Adrenal gland (tissue), 12 donors: Measurements from ENCODE around the gene GNG2. TPM values are rescaled to one million over a fixed set of nuclear protein-coding genes. Genes with fewer than 3 reads are reported as not detected.

ENCODE experiments used
- DNase-seq, 7 donors: peaks; one replicate each; pipeline ENCODE4 v3.0.0-alpha.2; 2019 to 2020
- H3K27ac ChIP-seq, 5 donors: fragments of 200-600 bp; sonication (generic) in 4 of 5; 1 replicate in 3 of 5; 2 replicates in 2 of 5; pipeline versions ENCODE4 v1.5.1 to v1.8.0; 2016 to 2020; ENCODE audit warnings: mild to moderate bottlenecking in 1 of 5
- H3K27me3 ChIP-seq: fragments of 200-600 bp; 2 replicates; pipeline ENCODE4 v1.8.0; 2021
- H3K36me3 ChIP-seq, 2 donors: fragments of 200-600 bp; replicated peaks in 1 of 2; 1 replicate in 1 of 2; 2 replicates in 1 of 2; pipeline versions ENCODE4 v1.5.1 to v1.8.0; 2018 to 2022
- H3K4me1 ChIP-seq, 2 donors: fragments of 200-600 bp; replicated peaks in 1 of 2; 1 replicate in 1 of 2; 2 replicates in 1 of 2; pipeline versions ENCODE4 v1.5.1 to v1.8.0; 2018 to 2021
- H3K4me3 ChIP-seq, 4 donors: fragments of 200-600 bp; sonication (generic) in 3 of 4; one replicate each; pipeline ENCODE4 v1.5.1; 2016 to 2018
- H3K9me3 ChIP-seq, 3 donors: fragments of 200-600 bp; sonication (generic) in 1 of 3; replicated peaks in 1 of 3; 1 replicate in 2 of 3; 2 replicates in 1 of 3; pipeline versions ENCODE4 v1.5.1 to v1.8.0; 2016 to 2021
- POLR2A ChIP-seq, 2 donors: fragments of 450-650 bp; IDR thresholded peaks; one replicate each; pipeline ENCODE4 v1.6.1; 2017; ENCODE audit warnings: antibody characterized with exemption in 2 of 2, mild to moderate bottlenecking in 2 of 2, moderate library complexity in 1 of 2
- WGBS, 4 donors: extraction: QIAGEN DNeasy Blood & Tissue Kit in 2 of 4; methylation state at CpG; one replicate each; pipeline versions ENCODE4 v1.1.5 to v1.1.7; 2013 to 2017; 5-methylcytosine and 5-hydroxymethylcytosine counted together
- intact Hi-C, 2 donors: fragments of 100-400 bp; cut with DNase I; formaldehyde crosslinking; loops; one replicate each; pipeline versions ENCODE4 v1.14.1 to v1.15.0; 2022 to 2023
- polyA plus RNA-seq, 3 donors: library from polyadenylated mRNA; stranded (reverse); fragments of 200-250 nt in 2 of 3; fragments of 350-450 nt in 1 of 3; fragmentation: Illumina TruSeq in 1 of 3; extraction: RNeasy Lipid Tissue Mini Kit (QIAGEN cat#74804) in 1 of 3; gene quantifications; one replicate each; pipeline ENCODE4 v1.2.3, GENCODE V29; 2013 to 2014
- total RNA-seq, 9 donors: library from RNA; depleted of rRNA in 4 of 9; stranded (reverse); fragments of >200 nt in 4 of 9; fragments of 120-200 nt in 1 of 9; fragmentation: NEBNext Ultra II Directional in 1 of 9; extraction: Animal tissue kit (Norgen Biotek cat#: 25700) in 1 of 9; gene quantifications; one replicate each; pipeline versions ENCODE4 v1.1.0 to v1.2.4, GENCODE V29; 2013 to 2023
- TF ChIP-seq, protein P1 (sequence below), 6 experiments: fragments of 450-650 bp in 4 of 6; fragments of 200-600 bp in 2 of 6; sonication (generic) in 1 of 6; IDR thresholded peaks; 1 replicate in 5 of 6; 2 replicates in 1 of 6; pipeline versions ENCODE4 v1.5.1 to v1.8.0; 2016 to 2021; ENCODE audit warnings: antibody characterized with exemption in 6 of 6, mild to moderate bottlenecking in 2 of 6, moderate library complexity in 1 of 6
- donor health status: healthy with polysubstance abuse.
- donor health status: Bipolar disorder and iron deficiency.
- donor health status: DM: yes; HTN: yes; CAD: no.
- donor health status: DM: no; HTN: no; CAD: no.
- donor health status: DM: no; HTN: no; CAD: no.
- donor health status: DM: yes; HTN: yes; CAD: no.

Gene GNG2
- total and polyA plus RNA-seq, 12 donors: 6.7 to 61.4 (median 20.7) TPM

DNA sequence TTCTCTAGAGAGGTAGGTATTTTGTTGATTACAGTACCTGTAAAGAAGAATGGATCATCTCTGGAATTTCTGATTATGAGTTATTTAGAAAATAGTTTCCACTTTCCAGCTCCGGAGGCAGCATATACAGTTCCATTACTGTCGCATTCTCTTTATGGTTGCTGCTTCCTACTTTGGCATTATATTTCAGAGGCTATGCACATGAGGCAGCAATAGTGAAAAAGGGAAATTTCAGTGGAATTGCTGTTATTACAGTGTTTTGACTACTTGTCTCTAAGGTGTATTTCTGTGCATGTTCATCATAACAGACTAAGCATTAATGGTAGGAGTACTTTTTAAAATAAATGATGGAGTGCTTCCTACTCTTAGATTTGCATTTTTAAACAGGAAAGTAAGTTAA lies 10.2 kb downstream of the GNG2 start:
- WGBS, 4 donors: 86 to 95% (median 91%) methylated on average over 2 of the region's 2 CpGs
- Histone ChIP-seq H3K27me3 (no peaks in the 10 kb centered on the region), H3K27ac (no peak overlapping the region), H3K4me1 (peaks cover 0 to 16% of the 10 kb centered on the region in 2 donors), H3K9me3 (no peaks in the 10 kb centered on the region), H3K36me3 (no peaks in the 10 kb centered on the region), H3K4me3 (no peak overlapping the region)
- intact Hi-C loops: no loop called here
- DNase-seq: no peak
- TF ChIP-seq POLR2A (IDR thresholded peaks at IDR 0.05): no peak
- TF ChIP-seq, protein P1, sequence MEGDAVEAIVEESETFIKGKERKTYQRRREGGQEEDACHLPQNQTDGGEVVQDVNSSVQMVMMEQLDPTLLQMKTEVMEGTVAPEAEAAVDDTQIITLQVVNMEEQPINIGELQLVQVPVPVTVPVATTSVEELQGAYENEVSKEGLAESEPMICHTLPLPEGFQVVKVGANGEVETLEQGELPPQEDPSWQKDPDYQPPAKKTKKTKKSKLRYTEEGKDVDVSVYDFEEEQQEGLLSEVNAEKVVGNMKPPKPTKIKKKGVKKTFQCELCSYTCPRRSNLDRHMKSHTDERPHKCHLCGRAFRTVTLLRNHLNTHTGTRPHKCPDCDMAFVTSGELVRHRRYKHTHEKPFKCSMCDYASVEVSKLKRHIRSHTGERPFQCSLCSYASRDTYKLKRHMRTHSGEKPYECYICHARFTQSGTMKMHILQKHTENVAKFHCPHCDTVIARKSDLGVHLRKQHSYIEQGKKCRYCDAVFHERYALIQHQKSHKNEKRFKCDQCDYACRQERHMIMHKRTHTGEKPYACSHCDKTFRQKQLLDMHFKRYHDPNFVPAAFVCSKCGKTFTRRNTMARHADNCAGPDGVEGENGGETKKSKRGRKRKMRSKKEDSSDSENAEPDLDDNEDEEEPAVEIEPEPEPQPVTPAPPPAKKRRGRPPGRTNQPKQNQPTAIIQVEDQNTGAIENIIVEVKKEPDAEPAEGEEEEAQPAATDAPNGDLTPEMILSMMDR (IDR thresholded peaks at IDR 0.05): no peak

DNA sequence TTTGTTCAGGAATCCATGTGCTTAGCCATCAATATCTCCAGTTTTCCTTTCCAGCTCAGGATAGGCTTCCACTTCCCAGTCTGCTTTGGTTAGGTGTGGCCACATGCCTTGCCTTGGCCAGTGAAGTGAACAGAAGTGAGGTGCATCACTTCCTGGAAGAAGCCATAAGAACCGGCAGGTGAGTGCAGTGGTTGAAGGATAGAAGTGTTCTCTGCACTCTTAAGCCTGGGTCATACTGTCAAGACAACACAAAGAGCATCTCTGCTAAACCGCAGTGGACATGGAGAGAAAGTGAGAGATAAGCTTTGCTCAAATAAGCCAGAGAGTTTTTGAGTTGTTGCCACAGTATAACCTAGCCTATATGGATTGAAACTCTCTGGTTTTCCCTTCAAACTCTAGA lies 11.4 kb downstream of the GNG2 start:
- Histone ChIP-seq H3K36me3 (no peaks in the 10 kb centered on the region), H3K9me3 (no peaks in the 10 kb centered on the region), H3K4me1 (peaks cover 0 to 12% of the 10 kb centered on the region in 2 donors), H3K4me3 (no peak overlapping the region), H3K27ac (no peak overlapping the region), H3K27me3 (no peaks in the 10 kb centered on the region)
- TF ChIP-seq, protein P1 (IDR thresholded peaks at IDR 0.05): no peak
- TF ChIP-seq POLR2A (IDR thresholded peaks at IDR 0.05): no peak
- 65 to 88% (median 74%) methylated on average over 2 of the region's 2 CpGs for WGBS, 4 donors
- no peak for DNase-seq
- intact Hi-C loops: no loop called here

DNA sequence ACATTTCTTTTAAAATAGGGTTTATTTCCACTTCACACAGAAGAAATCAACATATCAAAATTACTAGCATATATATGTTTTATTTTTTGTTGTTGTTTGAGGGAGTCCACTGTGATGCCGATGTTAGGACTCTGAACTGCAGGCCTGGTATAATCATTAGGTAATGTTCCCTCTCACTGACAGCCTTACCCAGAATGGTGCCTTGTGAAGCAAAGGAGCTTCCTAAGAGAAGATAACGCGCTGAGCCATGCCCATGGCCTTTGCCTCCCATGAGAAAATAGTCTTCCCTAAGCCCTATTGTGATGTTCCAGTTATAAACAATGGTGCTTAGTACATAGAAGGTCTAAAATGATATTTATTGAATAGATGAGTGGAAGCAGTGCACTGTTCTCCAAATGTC lies 12.0 kb downstream of the GNG2 start:
- no peaks in the 10 kb centered on the region for H3K36me3 ChIP-seq
- no peak overlapping the region for H3K27ac ChIP-seq
- intact Hi-C loops: no loop called here
- no peaks in the 10 kb centered on the region for H3K27me3 ChIP-seq
- H3K9me3 ChIP-seq: no peaks in the 10 kb centered on the region
- H3K4me1 ChIP-seq: peaks cover 0 to 12% of the 10 kb centered on the region in 2 donors
- TF ChIP-seq, protein P1 (IDR thresholded peaks at IDR 0.05): no peak
- no peak for TF ChIP-seq POLR2A (IDR thresholded peaks at IDR 0.05)
- no peak overlapping the region for H3K4me3 ChIP-seq
- 55 to 70% (median 68%) methylated on average over 3 of the region's 3 CpGs for WGBS, 4 donors
- DNase-seq: no peak

DNA sequence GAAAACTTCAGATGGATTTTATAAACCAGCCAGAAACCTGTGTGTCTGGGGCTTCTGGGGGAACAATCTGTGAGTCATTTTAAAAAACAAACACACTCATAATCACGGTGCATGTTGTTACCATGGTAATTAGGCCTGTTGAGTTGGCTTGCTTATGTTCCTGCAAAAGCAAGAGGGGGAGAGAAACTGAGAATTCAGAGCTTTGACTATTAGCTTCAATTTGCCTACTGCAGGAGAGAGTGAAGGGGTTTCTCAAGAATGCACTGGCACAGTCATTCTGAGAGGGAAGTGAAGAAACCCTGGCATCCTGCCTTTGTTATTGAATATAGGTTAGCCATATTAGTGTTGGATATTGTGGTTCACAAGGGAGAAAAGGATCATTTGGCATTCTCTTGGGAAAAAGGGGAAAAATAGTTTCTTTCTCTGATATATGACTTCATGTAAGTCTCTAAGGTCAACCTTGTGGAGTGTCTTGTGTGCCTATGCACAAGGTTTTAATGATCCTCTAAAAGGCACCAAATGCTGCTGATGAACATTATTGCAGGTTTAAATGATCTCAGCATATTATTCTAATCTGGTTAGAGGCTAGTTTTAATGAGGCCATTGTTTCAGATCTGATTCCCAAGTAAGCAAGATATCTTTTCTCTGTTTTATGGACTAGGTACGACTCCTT lies 12.9 kb downstream of the GNG2 start:
- TF ChIP-seq POLR2A (IDR thresholded peaks at IDR 0.05): no peak
- TF ChIP-seq, protein P1 (IDR thresholded peaks at IDR 0.05): no peak
- no peaks in the 10 kb centered on the region for H3K36me3 ChIP-seq
- 36 to 47% (median 46%) methylated on average over 2 of the region's 2 CpGs for WGBS, 4 donors
- intact Hi-C loops: no loop called here
- H3K9me3 ChIP-seq: no peaks in the 10 kb centered on the region
- peak overlapping the region in 1 of 5 donors; percentile 4 for H3K27ac ChIP-seq
- peak in 1 of 7 donors; percentile 29 for DNase-seq
- H3K27me3 ChIP-seq: no peaks in the 10 kb centered on the region
- no peak overlapping the region for H3K4me3 ChIP-seq
- peaks cover 0 to 12% of the 10 kb centered on the region in 2 donors for H3K4me1 ChIP-seq
